GM12892 (cell line): ENCODE data around the gene COPS4.

Source experiments
- DNase-seq: peaks from one replicate; pipeline ENCODE4 v3.0.0; 2011; ENCODE audit not compliant: insufficient read length
- FAIRE-seq: peaks from 2 replicates; lab custom pipeline; 2011; peaks lifted over from hg19 to GRCh38; lab: Jason Lieb, UNC
- POLR2A ChIP-seq: IDR thresholded peaks from 2 replicates; pipeline ENCODE4 v1.6.1; 2011; ENCODE audit warnings: low read depth, low read length, control low read depth
- POLR2AphosphoS5 ChIP-seq: IDR thresholded peaks from 2 replicates; pipeline ENCODE4 v1.6.1; 2011; ENCODE audit warnings: low read depth, low read length, control low read depth
- TAF1 ChIP-seq: IDR thresholded peaks from 2 replicates; pipeline ENCODE4 v1.6.1; 2011; ENCODE audit warnings: low read depth, mild to moderate bottlenecking, control low read depth, low read length, borderline replicate concordance

The COPS4 gene

GRCh38 chr4:83118869-83119268 is 83.9 kb downstream of the COPS4 start:
- no peak for TF ChIP-seq TAF1
- TF ChIP-seq POLR2A, result no peak
- TF ChIP-seq POLR2AphosphoS5, result no peak
- no peak for DNase-seq
- no peak for FAIRE-seq

- FAIRE-seq, result no peak
- no peak for TF ChIP-seq TAF1
- TF ChIP-seq POLR2A, result no peak
- no peak for TF ChIP-seq POLR2AphosphoS5
These were observed 86.3 kb downstream of the COPS4 start for GRCh38 chr4:83121246-83121645.

GRCh38 chr4:83124111-83124780 is 89.3 kb downstream of the COPS4 start:
- no peak for FAIRE-seq
- TF ChIP-seq POLR2A, result no peak
- DNase-seq, result no peak

More at GRCh38 chr4:83121246-83121645, 86.3 kb downstream of the COPS4 start:
- DNase-seq, result no peak
